Measurements from ENCODE around the gene STMND1. TPM values are rescaled to one million over a fixed set of nuclear protein-coding genes. Genes with fewer than 3 reads are reported as not detected.

The STMND1 gene
- total and polyA plus RNA-seq, 10 donors = not detected

GRCh38 chr6:17091122-17091521 lies 10.7 kb upstream of the STMND1 start:
- TF ChIP-seq, protein P1, sequence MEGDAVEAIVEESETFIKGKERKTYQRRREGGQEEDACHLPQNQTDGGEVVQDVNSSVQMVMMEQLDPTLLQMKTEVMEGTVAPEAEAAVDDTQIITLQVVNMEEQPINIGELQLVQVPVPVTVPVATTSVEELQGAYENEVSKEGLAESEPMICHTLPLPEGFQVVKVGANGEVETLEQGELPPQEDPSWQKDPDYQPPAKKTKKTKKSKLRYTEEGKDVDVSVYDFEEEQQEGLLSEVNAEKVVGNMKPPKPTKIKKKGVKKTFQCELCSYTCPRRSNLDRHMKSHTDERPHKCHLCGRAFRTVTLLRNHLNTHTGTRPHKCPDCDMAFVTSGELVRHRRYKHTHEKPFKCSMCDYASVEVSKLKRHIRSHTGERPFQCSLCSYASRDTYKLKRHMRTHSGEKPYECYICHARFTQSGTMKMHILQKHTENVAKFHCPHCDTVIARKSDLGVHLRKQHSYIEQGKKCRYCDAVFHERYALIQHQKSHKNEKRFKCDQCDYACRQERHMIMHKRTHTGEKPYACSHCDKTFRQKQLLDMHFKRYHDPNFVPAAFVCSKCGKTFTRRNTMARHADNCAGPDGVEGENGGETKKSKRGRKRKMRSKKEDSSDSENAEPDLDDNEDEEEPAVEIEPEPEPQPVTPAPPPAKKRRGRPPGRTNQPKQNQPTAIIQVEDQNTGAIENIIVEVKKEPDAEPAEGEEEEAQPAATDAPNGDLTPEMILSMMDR (IDR thresholded peaks at IDR 0.05 in 8 of 11, conservative IDR thresholded peaks at IDR 0.05 in 3 of 11) = peak in 1 of 11 experiments; percentile 12
- no peak for TF ChIP-seq POLR2AphosphoS5 (IDR thresholded peaks at IDR 0.05)
- 64 to 87% (median 82%) methylated on average over 3 of the region's 3 CpGs for WGBS, 5 donors
- H3K4me3 ChIP-seq = no peak overlapping the region
- no peak for DNase-seq
- H3K4me1 ChIP-seq = no peaks in the 10 kb centered on the region
- no peak overlapping the region for H3K27ac ChIP-seq
- intact Hi-C loops (cut with DNase I; ENCODE audit: low total_unique reads) = no loop called here
- H3K9me3 ChIP-seq = peaks cover 0 to 12% (median 4%) of the 10 kb centered on the region in 8 donors
- H3K27me3 ChIP-seq (replicated peaks in 1 of 7) = peaks cover 0 to 4% (median 0%) of the 10 kb centered on the region in 7 donors
- H3K36me3 ChIP-seq = no peaks in the 10 kb centered on the region

GRCh38 chr6:17093686-17094085 lies 8.2 kb upstream of the STMND1 start:
- no peak for DNase-seq
- TF ChIP-seq, protein P1 (IDR thresholded peaks at IDR 0.05 in 8 of 11, conservative IDR thresholded peaks at IDR 0.05 in 3 of 11) = no peak
- TF ChIP-seq POLR2AphosphoS5 (IDR thresholded peaks at IDR 0.05) (no peak), POLR2A (IDR thresholded peaks at IDR 0.05) (no peak)
- Histone ChIP-seq H3K27ac (no peak overlapping the region), H3K9me3 (peaks cover 0 to 12% (median 4%) of the 10 kb centered on the region in 8 donors), H3K4me3 (no peak overlapping the region), H3K36me3 (no peaks in the 10 kb centered on the region), H3K4me1 (no peaks in the 10 kb centered on the region), H3K27me3 (replicated peaks in 1 of 7) (peaks cover 0 to 20% (median 0%) of the 10 kb centered on the region in 7 donors)
- intact Hi-C loops (cut with DNase I; ENCODE audit: low total_unique reads) = no loop called here
- 48 to 55% (median 51%) methylated on average over 5 of the region's 5 CpGs for WGBS, 5 donors

GRCh38 chr6:17096096-17096495 lies 5.8 kb upstream of the STMND1 start:
- H3K4me1 ChIP-seq = no peaks in the 10 kb centered on the region
- no peak for DNase-seq
- peaks cover 0 to 42% (median 4%) of the 10 kb centered on the region in 7 donors for H3K27me3 ChIP-seq (replicated peaks in 1 of 7)
- intact Hi-C loops (cut with DNase I; ENCODE audit: low total_unique reads) = no loop called here
- 60 to 73% (median 72%) methylated on average over 6 of the region's 6 CpGs for WGBS, 5 donors
- no peak overlapping the region for H3K4me3 ChIP-seq
- TF ChIP-seq POLR2AphosphoS5 (IDR thresholded peaks at IDR 0.05) (no peak), POLR2A (IDR thresholded peaks at IDR 0.05) (no peak)
- TF ChIP-seq, protein P1 (IDR thresholded peaks at IDR 0.05 in 8 of 11, conservative IDR thresholded peaks at IDR 0.05 in 3 of 11) = no peak
- H3K27ac ChIP-seq = no peak overlapping the region
- no peaks in the 10 kb centered on the region for H3K36me3 ChIP-seq
- no peaks in the 10 kb centered on the region for H3K9me3 ChIP-seq

- 63 to 88% (median 76%) methylated on average over 1 of the region's 1 CpG for WGBS, 5 donors
- no peak for TF ChIP-seq POLR2AphosphoS5 (IDR thresholded peaks at IDR 0.05)
- no peak for TF ChIP-seq POLR2A (IDR thresholded peaks at IDR 0.05)
- TF ChIP-seq, protein P1 (IDR thresholded peaks at IDR 0.05 in 8 of 11, conservative IDR thresholded peaks at IDR 0.05 in 3 of 11) = no peak
- Histone ChIP-seq H3K9me3 (no peaks in the 10 kb centered on the region), H3K27ac (no peak overlapping the region), H3K4me1 (peaks cover 0 to 5% (median 4%) of the 10 kb centered on the region in 6 donors), H3K4me3 (no peak overlapping the region), H3K27me3 (replicated peaks in 1 of 7) (peaks cover 0 to 48% (median 8%) of the 10 kb centered on the region in 7 donors), H3K36me3 (no peaks in the 10 kb centered on the region)
- no peak for DNase-seq
- intact Hi-C loops (cut with DNase I; ENCODE audit: low total_unique reads) = no loop called here
These were observed 5.2 kb upstream of the STMND1 start for GRCh38 chr6:17096652-17097051.
